K562 (cell line): Measurements from ENCODE around the gene PSRC1. TPM values are rescaled to one million over a fixed set of nuclear protein-coding genes. Genes with fewer than 3 reads are reported as not detected.
A peak's percentile ranks its signal among the peaks of the same experiment; 100 is the strongest.

Source experiments
- ATAC-seq: fragments of 200-7000 bp; cut with Tn5 transposase; 3 replicates; pipeline ENCODE4 v1.9.1; 2020; ENCODE audit warnings: moderate library complexity
- BruUV-seq: library from RNA; stranded (reverse); fragments of 400-500 nt; replicated peaks from 2 replicates; lab custom pipeline; 2021; lab: Mats Ljungman, UMichigan
- CTCF ChIA-PET: fragments of 300-600 bp; formaldehyde crosslinking; extraction: SDS; loops from one replicate; lab custom pipeline; 2021; ENCODE audit warnings: low intra/inter-chr PET ratio; lab: Yijun Ruan, JAX
- POLR2A ChIA-PET: fragments of 300-600, 350-650 bp; sonication (Branson Sonifier 250); formaldehyde crosslinking; extraction: SDS; loops from one replicate; lab custom pipeline; 2021; ENCODE audit warnings: antibody characterized with exemption, inconsistent platforms; lab: Yijun Ruan, JAX
- DNase-seq, 4 experiments: peaks; one replicate each; pipeline versions ENCODE4 v3.0.0 to v3.0.0-alpha.2; 2011 to 2018; ENCODE audit warnings: low spot score in 3 of 4, mixed read lengths in 3 of 4; ENCODE audit errors: extremely low read depth in 1 of 4
- FAIRE-seq: peaks from 2 replicates; lab custom pipeline; 2011; peaks lifted over from hg19 to GRCh38; lab: Jason Lieb, UNC
- H2AFZ ChIP-seq: 2 replicates; pipeline ENCODE4 v1.6.0; 2011; ENCODE audit warnings: low read depth, low read length, control low read depth, inconsistent platforms
- H3K27ac ChIP-seq: fragments of 200-600 bp; 3 replicates; pipeline ENCODE4 v1.8.0; 2011; ENCODE audit warnings: low read depth, mild to moderate bottlenecking, control low read depth, inconsistent platforms, low read length, moderate library complexity, mixed read lengths; ENCODE audit errors: extremely low read depth
- H3K27me3 ChIP-seq, 2 experiments: fragments of 300-600 bp in 1 of 2; 2 replicates in 1 of 2; 3 replicates in 1 of 2; pipeline versions ENCODE4 v1.6.0 to v1.8.0; 2011; ENCODE audit warnings: inconsistent platforms in 2 of 2, low read length in 2 of 2, mild to moderate bottlenecking in 1 of 2, mixed read lengths in 1 of 2, moderate library complexity in 1 of 2; ENCODE audit not compliant: control insufficient read depth in 2 of 2, insufficient read depth in 2 of 2
- H3K36me3 ChIP-seq: fragments of 300-600 bp; 3 replicates; pipeline ENCODE4 v1.8.0; 2011; ENCODE audit warnings: mild to moderate bottlenecking, low read length, inconsistent platforms; ENCODE audit not compliant: control insufficient read depth, insufficient read depth
- H3K4me1 ChIP-seq, 2 experiments: fragments of 200-600 bp in 1 of 2; replicated peaks in 1 of 2; 2 replicates in 1 of 2; 3 replicates in 1 of 2; pipeline versions ENCODE4 v1.5.1 to v1.8.0; 2011; ENCODE audit warnings: inconsistent platforms in 2 of 2, low read length in 2 of 2, mild to moderate bottlenecking in 1 of 2, mixed read lengths in 1 of 2, moderate library complexity in 1 of 2; ENCODE audit not compliant: control insufficient read depth in 2 of 2, insufficient read depth in 2 of 2
- H3K4me2 ChIP-seq: 2 replicates; pipeline ENCODE4 v1.6.1; 2011; ENCODE audit warnings: low read length, control low read depth, inconsistent platforms, mixed read lengths; ENCODE audit not compliant: insufficient read depth
- H3K4me3 ChIP-seq: fragments of 200-600 bp; sonication (generic), shearing (Covaris generic); 2 replicates; pipeline ENCODE4 v1.5.1; 2016; ENCODE audit warnings: control low read depth, inconsistent platforms
- H3K79me2 ChIP-seq: fragments of 200-600 bp; 3 replicates; pipeline ENCODE4 v1.8.0; 2011; ENCODE audit warnings: low read length, inconsistent platforms; ENCODE audit not compliant: control insufficient read depth, insufficient read depth
- H3K9ac ChIP-seq, 2 experiments: 2 replicates each; pipeline versions ENCODE4 v1.6.0 to v1.6.1; 2011; ENCODE audit warnings: low read depth in 2 of 2, low read length in 2 of 2, control low read depth in 1 of 2, inconsistent platforms in 1 of 2, mild to moderate bottlenecking in 1 of 2, mixed read lengths in 1 of 2; ENCODE audit not compliant: insufficient read depth in 1 of 2
- H3K9me1 ChIP-seq: one replicate; pipeline ENCODE4 v1.6.0; 2011; ENCODE audit warnings: inconsistent platforms, mild to moderate bottlenecking, low read length, moderate library complexity; ENCODE audit not compliant: control insufficient read depth, insufficient read depth
- H3K9me3 ChIP-seq: replicated peaks from 2 replicates; pipeline ENCODE4 v1.5.1; 2011; ENCODE audit warnings: low read depth, low read length, inconsistent platforms; ENCODE audit not compliant: control insufficient read depth, insufficient read depth
- H4K20me1 ChIP-seq: replicated peaks from 2 replicates; pipeline ENCODE4 v1.6.1; 2011; ENCODE audit warnings: low read length, inconsistent platforms, mixed read lengths; ENCODE audit not compliant: control insufficient read depth, insufficient read depth
- MAZ ChIP-seq, 2 experiments: fragments of 450-650 bp in 1 of 2; sonication (generic) in 1 of 2; formaldehyde crosslinking; IDR thresholded peaks in 1 of 2; conservative IDR thresholded peaks in 1 of 2; 2 replicates each; pipeline versions ENCODE4 v1.4.0 to v1.5.0; 2020; ENCODE audit warnings: mild to moderate bottlenecking in 1 of 2, missing genetic modification reagents in 1 of 2
- OTX1 ChIP-seq: fragments of 450-650 bp; formaldehyde crosslinking; IDR thresholded peaks from 2 replicates; pipeline ENCODE4 v1.4.0; 2022; ENCODE audit warnings: mild to moderate bottlenecking
- POLR2A ChIP-seq: fragments of 450-650 bp; conservative IDR thresholded peaks from 2 replicates; pipeline ENCODE4 v1.6.1; 2016
- PTTG1 ChIP-seq: fragments of 450-650 bp; IDR thresholded peaks from 2 replicates; pipeline ENCODE4 v1.6.1; 2016; ENCODE audit warnings: low read depth, mild to moderate bottlenecking, missing genetic modification characterization, missing compliant biosample characterization
- SLC30A9 ChIP-seq: fragments of 250-450 bp; sonication (Bioruptor Pico); IDR thresholded peaks from 2 replicates; pipeline ENCODE4 v1.8.0; 2022; ENCODE audit warnings: mild to moderate bottlenecking, moderate library complexity
- SRF ChIP-seq, 2 experiments: fragments of 250-450, 450-650 bp in 1 of 2; sonication (Bioruptor Pico) in 1 of 2; sonication (generic) in 1 of 2; formaldehyde crosslinking; IDR thresholded peaks; 2 replicates each; pipeline versions ENCODE4 v1.5.0 to v1.5.1; 2020 to 2022; ENCODE audit warnings: mild to moderate bottlenecking in 1 of 2, missing genetic modification reagents in 1 of 2
- TAF1 ChIP-seq: IDR thresholded peaks from 2 replicates; pipeline ENCODE4 v1.6.1; 2011; ENCODE audit warnings: mild to moderate bottlenecking, low read length, moderate library complexity; ENCODE audit not compliant: insufficient read depth, control insufficient read depth, severe bottlenecking; ENCODE audit errors: extremely low read depth
- ZFX ChIP-seq: sonication (generic); formaldehyde crosslinking; IDR thresholded peaks from 2 replicates; pipeline ENCODE4 v1.8.0; 2022; ENCODE audit warnings: mild to moderate bottlenecking, missing genetic modification reagents, moderate library complexity
- WGBS: fragments of 100-300 bp; shearing (Covaris generic); methylation state at CpG from one replicate; pipeline ENCODE4 v1.1.6; 2016; ENCODE audit warnings: low coverage, mixed read lengths; ENCODE audit not compliant: insufficient coverage; ENCODE audit errors: missing lambda C conversion rate; 5-methylcytosine and 5-hydroxymethylcytosine counted together
- in situ Hi-C: fragments of 300-500 bp; cut with MboI; formaldehyde crosslinking; loops from 4 replicates; pipeline ENCODE4 v1.15.0; 2018; ENCODE audit warnings: inconsistent platforms, mixed read lengths
- intact Hi-C: fragments of 100-400 bp; cut with micrococcal nuclease; formaldehyde crosslinking; loops from 2 replicates; pipeline ENCODE4 v1.14.2; 2022
- polyA plus RNA-seq, 8 experiments: library from polyadenylated mRNA; depleted of rRNA in 4 of 8; stranded (reverse) in 5 of 8; unstranded in 3 of 8; fragments of >200 nt; fragmentation: Nextera tagmentation in 2 of 8; fragmentation: Illumina TruSeq in 1 of 8; extraction: Ambion mirVana in 2 of 8; extraction: Trizol in 1 of 8; gene quantifications; 2 replicates each; pipeline versions ENCODE4 v1.2.1 to v1.2.3, GENCODE V29; 2011 to 2014; ENCODE audit warnings: inconsistent platforms in 1 of 8, missing spikeins in 1 of 8
- total RNA-seq, 7 experiments: library from RNA; depleted of rRNA in 6 of 7; stranded (reverse); fragments of >200 nt in 6 of 7; fragmentation: Illumina TruSeq in 2 of 7; extraction: Trizol in 2 of 7; gene quantifications; 2 replicates each; pipeline versions ENCODE4 v1.2.1 to v1.2.3, GENCODE V29; 2011 to 2021; ENCODE audit warnings: low replicate concordance in 1 of 7
- TF ChIP-seq, protein P1 (sequence below): fragments of 250-450 bp; sonication (Bioruptor Pico); IDR thresholded peaks from 2 replicates; pipeline ENCODE4 v1.4.0; 2020; ENCODE audit warnings: borderline replicate concordance
- TF ChIP-seq, protein P2 (sequence below): fragments of 200-800 bp; sonication (Bioruptor generic); IDR thresholded peaks from 2 replicates; pipeline ENCODE4 v1.6.1; 2017; ENCODE audit warnings: missing genetic modification characterization, missing compliant biosample characterization
- TF ChIP-seq, protein P3 (sequence below), 2 experiments: IDR thresholded peaks; 2 replicates each; pipeline ENCODE4 v1.6.1; 2011; ENCODE audit warnings: borderline replicate concordance in 1 of 2, control low read depth in 1 of 2, low read depth in 1 of 2, low read length in 1 of 2, mild to moderate bottlenecking in 1 of 2, mixed read lengths in 1 of 2, moderate library complexity in 1 of 2; ENCODE audit not compliant: insufficient read depth in 1 of 2, insufficient read length in 1 of 2, poor library complexity in 1 of 2, severe bottlenecking in 1 of 2; ENCODE audit errors: extremely low read depth in 1 of 2
- TF ChIP-seq, protein P4 (sequence below): fragments of 450-650 bp; formaldehyde crosslinking; IDR thresholded peaks from 2 replicates; pipeline ENCODE4 v1.4.0; 2022; ENCODE audit warnings: missing genetic modification characterization
- TF ChIP-seq, protein P5 (sequence below), 2 experiments: fragments of 450-650 bp in 1 of 2; sonication (generic) in 1 of 2; formaldehyde crosslinking in 1 of 2; IDR thresholded peaks in 1 of 2; conservative IDR thresholded peaks in 1 of 2; 2 replicates each; pipeline versions ENCODE4 v1.6.1 to v1.8.1; 2016 to 2023; ENCODE audit warnings: mild to moderate bottlenecking in 2 of 2, moderate library complexity in 2 of 2, inconsistent platforms in 1 of 2, missing genetic modification reagents in 1 of 2

PSRC1 gene
- total and polyA plus RNA-seq, 9 of the 15 experiments (the other 6 are each of a cell fraction or from before 2014, with no cell fraction given): 6.5 to 65.2 (median 39.3) TPM

DNA sequence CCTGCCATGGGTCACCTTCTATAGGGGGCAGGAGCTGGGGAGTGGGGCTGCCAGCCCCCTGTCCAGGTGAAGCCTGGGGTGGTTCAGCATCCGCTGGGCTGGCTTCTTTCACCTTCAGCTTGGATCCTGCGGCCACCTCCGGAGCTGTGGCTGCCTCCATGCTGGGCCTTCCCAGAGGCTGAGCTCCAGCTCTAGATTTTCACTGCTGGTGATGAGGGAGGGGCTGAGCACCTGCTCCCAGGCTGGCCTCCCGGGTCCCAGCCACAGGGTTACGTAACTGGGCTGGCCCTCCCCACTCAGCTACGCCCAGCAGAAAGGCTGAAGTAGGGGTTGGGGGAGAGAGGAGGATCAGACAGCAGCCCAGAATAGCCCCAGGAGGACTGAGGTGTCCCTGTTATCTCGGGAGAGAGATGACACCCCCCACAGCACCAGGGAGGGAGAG, 23.9 kb upstream of the PSRC1 start, which contains the start of gene MYBPHL:
Gene MYBPHL, minus strand, starts transcription at position 180 of the 442 bp plus-strand sequence. Its CDS starts 20 bp downstream, at position 160.
- no peaks in the 10 kb centered on the region for H3K9me1 ChIP-seq
- no peak within 1 kb of the TSS for H3K4me3 ChIP-seq
- DNase-seq: peak in 2 of 4 experiments; percentile 90 to 91
- H3K36me3 ChIP-seq: peaks cover 21% of the 10 kb centered on the region
- H3K27me3 ChIP-seq: no peaks in the 10 kb centered on the region
- H3K4me2 ChIP-seq: peak within 1 kb of the TSS; percentile 71
- H4K20me1 ChIP-seq: peaks cover 16% of the 10 kb centered on the region
- ATAC-seq: peak; percentile 73
- POLR2A ChIA-PET: interaction anchor here (0.6 to 4.6 kb wide), 8 partner anchors 11 to 774 kb away, joined by 3 to 62 read pairs (median 3); partner anchors contain the start of gene PSRC1
- in situ Hi-C loops (no loop called here), intact Hi-C loops (no loop called here)
- 17% methylated on average over 7 of the region's 7 CpGs for WGBS
- H2AFZ ChIP-seq: no peak within 1 kb of the TSS
- peak within 1 kb of the TSS; percentile 22 to 70; a peak in 3 of 4 replicates for H3K9ac ChIP-seq
- no peak for FAIRE-seq
- peaks cover 18 to 36% of the 10 kb centered on the region in 2 experiments for H3K4me1 ChIP-seq
- CTCF ChIA-PET: interaction anchor here (0.6 kb wide), 1 partner anchor 29 kb away, joined by 3 read pairs; no protein-coding TSS in a partner anchor
- BruUV-seq: no TSS peak
- H3K27ac ChIP-seq: peak within 1 kb of the TSS; percentile 57
- no peaks in the 10 kb centered on the region for H3K79me2 ChIP-seq
- H3K9me3 ChIP-seq: no peaks in the 10 kb centered on the region
- TF ChIP-seq OTX1 (CRISPR knock-in tag) (peak; percentile 51; the same call in 1 of the 2 replicates), POLR2A (0 out of 2 replicates have a peak, but pooled peaks have one; percentile 19), SRF (CRISPR knock-in tag; IDR thresholded peaks at IDR 0.05) (peak in 1 of 2 experiments; percentile 18; a peak in 1 of 4 replicates), PTTG1 (tag) (no peak), TAF1 (no peak), SLC30A9 (CRISPR knock-in tag) (no peak), MAZ (CRISPR knock-in tag; conservative IDR thresholded peaks at IDR 0.05 in 1 of 2, IDR thresholded peaks at IDR 0.05 in 1 of 2) (peak in 1 of 2 experiments; percentile 58; a peak in 1 of 4 replicates), ZFX (CRISPR knock-in tag) (peak; percentile 65)
- TF ChIP-seq, protein P1, sequence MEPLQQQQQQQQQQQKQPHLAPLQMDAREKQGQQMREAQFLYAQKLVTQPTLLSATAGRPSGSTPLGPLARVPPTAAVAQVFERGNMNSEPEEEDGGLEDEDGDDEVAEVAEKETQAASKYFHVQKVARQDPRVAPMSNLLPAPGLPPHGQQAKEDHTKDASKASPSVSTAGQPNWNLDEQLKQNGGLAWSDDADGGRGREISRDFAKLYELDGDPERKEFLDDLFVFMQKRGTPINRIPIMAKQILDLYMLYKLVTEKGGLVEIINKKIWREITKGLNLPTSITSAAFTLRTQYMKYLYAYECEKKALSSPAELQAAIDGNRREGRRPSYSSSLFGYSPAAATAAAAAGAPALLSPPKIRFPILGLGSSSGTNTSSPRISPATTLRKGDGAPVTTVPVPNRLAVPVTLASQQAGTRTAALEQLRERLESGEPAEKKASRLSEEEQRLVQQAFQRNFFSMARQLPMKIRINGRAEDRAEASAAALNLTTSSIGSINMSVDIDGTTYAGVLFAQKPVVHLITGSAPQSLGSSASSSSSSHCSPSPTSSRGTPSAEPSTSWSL: peak; percentile 75; the same call in 1 of the 2 replicates
- TF ChIP-seq, protein P2, sequence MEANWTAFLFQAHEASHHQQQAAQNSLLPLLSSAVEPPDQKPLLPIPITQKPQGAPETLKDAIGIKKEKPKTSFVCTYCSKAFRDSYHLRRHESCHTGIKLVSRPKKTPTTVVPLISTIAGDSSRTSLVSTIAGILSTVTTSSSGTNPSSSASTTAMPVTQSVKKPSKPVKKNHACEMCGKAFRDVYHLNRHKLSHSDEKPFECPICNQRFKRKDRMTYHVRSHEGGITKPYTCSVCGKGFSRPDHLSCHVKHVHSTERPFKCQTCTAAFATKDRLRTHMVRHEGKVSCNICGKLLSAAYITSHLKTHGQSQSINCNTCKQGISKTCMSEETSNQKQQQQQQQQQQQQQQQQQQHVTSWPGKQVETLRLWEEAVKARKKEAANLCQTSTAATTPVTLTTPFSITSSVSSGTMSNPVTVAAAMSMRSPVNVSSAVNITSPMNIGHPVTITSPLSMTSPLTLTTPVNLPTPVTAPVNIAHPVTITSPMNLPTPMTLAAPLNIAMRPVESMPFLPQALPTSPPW (CRISPR knock-in tag): peak; percentile 76
- TF ChIP-seq, protein P3, sequence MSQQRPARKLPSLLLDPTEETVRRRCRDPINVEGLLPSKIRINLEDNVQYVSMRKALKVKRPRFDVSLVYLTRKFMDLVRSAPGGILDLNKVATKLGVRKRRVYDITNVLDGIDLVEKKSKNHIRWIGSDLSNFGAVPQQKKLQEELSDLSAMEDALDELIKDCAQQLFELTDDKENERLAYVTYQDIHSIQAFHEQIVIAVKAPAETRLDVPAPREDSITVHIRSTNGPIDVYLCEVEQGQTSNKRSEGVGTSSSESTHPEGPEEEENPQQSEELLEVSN (IDR thresholded peaks at IDR 0.05; ENCODE audit: borderline replicate concordance in 1 of 2, extremely low read depth in 1 of 2, insufficient read depth in 1 of 2, insufficient read length in 1 of 2, low read depth in 1 of 2, low read length in 1 of 2, poor library complexity in 1 of 2, severe bottlenecking in 1 of 2): peak in 1 of 2 experiments; percentile 4
- TF ChIP-seq, protein P4, sequence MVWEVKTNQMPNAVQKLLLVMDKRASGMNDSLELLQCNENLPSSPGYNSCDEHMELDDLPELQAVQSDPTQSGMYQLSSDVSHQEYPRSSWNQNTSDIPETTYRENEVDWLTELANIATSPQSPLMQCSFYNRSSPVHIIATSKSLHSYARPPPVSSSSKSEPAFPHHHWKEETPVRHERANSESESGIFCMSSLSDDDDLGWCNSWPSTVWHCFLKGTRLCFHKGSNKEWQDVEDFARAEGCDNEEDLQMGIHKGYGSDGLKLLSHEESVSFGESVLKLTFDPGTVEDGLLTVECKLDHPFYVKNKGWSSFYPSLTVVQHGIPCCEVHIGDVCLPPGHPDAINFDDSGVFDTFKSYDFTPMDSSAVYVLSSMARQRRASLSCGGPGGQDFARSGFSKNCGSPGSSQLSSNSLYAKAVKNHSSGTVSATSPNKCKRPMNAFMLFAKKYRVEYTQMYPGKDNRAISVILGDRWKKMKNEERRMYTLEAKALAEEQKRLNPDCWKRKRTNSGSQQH (CRISPR knock-in tag): 0 out of 2 replicates have a peak, but pooled peaks have one; percentile 11
- TF ChIP-seq, protein P5, sequence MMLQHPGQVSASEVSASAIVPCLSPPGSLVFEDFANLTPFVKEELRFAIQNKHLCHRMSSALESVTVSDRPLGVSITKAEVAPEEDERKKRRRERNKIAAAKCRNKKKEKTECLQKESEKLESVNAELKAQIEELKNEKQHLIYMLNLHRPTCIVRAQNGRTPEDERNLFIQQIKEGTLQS (IDR thresholded peaks at IDR 0.05): no peak
- TF ChIP-seq, protein P5 (CRISPR knock-in tag; conservative IDR thresholded peaks at IDR 0.05): peak; percentile 52; the same call in 1 of the 2 replicates
